ENCODE results near the gene MROH2B.

DNA sequence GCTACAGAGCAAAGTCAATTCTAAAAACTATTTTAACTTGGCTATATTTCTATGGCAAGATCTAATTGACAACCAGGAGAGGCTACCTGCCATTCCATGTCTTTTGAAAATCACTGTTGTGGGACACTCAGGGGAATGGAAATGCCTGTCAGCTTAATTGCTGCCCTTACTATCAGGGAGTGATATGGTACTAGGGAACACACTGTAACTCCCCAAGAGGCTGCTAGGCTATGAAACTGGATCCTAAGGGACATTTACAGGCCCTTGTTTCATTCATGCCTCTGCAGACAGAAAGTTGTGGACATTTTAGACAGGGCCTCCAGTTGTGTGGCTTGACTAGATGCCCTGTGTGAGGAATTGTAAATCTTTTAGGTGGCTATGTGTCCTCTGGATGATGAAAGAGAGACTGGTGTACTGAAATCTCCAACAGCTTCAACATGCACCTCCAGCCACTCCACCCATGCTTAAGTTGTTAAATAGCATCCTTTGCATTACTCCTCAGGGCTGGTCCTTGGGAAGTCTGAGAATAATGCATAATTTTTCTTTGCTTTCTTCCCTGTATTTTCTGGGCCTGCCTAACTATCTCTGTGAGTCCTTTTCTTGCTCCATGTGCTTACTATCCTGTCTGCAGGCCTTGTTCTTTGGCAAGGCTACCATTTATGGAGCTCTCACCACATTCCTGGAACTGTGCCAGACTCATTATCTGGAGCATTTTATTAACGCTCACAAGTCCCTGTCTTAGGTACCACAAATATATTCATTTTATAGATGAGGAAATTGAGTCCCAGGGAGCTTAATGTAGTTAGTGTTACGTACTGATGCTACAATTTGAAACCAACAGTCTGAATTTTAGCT is 3.2 kb downstream of the MROH2B start:
- TF ChIP-seq CTCF (IDR thresholded peaks at IDR 0.05) (no peak), POLR2A (IDR thresholded peaks at IDR 0.05) (no peak)
